Lower lobe of right lung (tissue), 2 donors: ENCODE results near the gene IL12RB1. TPM values are rescaled to one million over a fixed set of nuclear protein-coding genes. Genes with fewer than 3 reads are reported as not detected.

Experiments
- ATAC-seq, 2 donors: fragments of 200-7000 bp; cut with Tn5 transposase; one replicate each; pipeline ENCODE4 v1.9.1; 2020 to 2022; ENCODE audit warnings: mild to moderate bottlenecking in 2 of 2, moderate library complexity in 2 of 2
- DNase-seq: peaks from one replicate; pipeline ENCODE4 v3.0.0-alpha.2; 2020
- H3K27ac ChIP-seq: fragments of 200-600 bp; one replicate; pipeline ENCODE4 v1.8.0; 2022
- H3K27me3 ChIP-seq: fragments of 200-600 bp; one replicate; pipeline ENCODE4 v1.8.0; 2022; ENCODE audit warnings: low read depth
- H3K36me3 ChIP-seq: fragments of 200-600 bp; one replicate; pipeline ENCODE4 v1.8.0; 2022; ENCODE audit warnings: mild to moderate bottlenecking
- H3K4me1 ChIP-seq: fragments of 200-600 bp; one replicate; pipeline ENCODE4 v1.8.0; 2022
- H3K4me3 ChIP-seq: fragments of 200-600 bp; one replicate; pipeline ENCODE4 v1.8.0; 2022; ENCODE audit warnings: mild to moderate bottlenecking
- H3K9me3 ChIP-seq: fragments of 200-600 bp; one replicate; pipeline ENCODE4 v1.8.0; 2022
- CTCF ChIP-seq: fragments of 200-600 bp; IDR thresholded peaks from one replicate; pipeline ENCODE4 v1.8.0; 2022; ENCODE audit warnings: antibody characterized with exemption, mild to moderate bottlenecking
- intact Hi-C: fragments of 100-400 bp; cut with DNase I; formaldehyde crosslinking; loops from one replicate; pipeline ENCODE4 v1.11.0; 2022
- total RNA-seq: library from RNA; stranded (reverse); fragmentation: NEBNext Ultra II Directional; extraction: Animal tissue kit (Norgen Biotek cat#: 25700); gene quantifications from one replicate; pipeline ENCODE4 v1.2.1, GENCODE V29; 2021
- donor health status: DM: no; HTN: yes; CAD: no; lungs with severe emphysema.

The IL12RB1 gene
- total RNA-seq, 1 donor from 2014 or later, result 14.6 TPM

GRCh38 chr19:18017275-18018083 is 69.3 kb downstream of the IL12RB1 start:
- peak; percentile 17 to 22 for ATAC-seq
- H3K4me1 ChIP-seq, result peaks cover 91% of the 10 kb centered on the region

GRCh38 chr19:18016209-18016910 is 70.4 kb downstream of the IL12RB1 start:
- H3K27ac ChIP-seq, result peak overlapping the region; percentile 74
- DNase-seq (no peak), ATAC-seq (no peak)
- TF ChIP-seq CTCF, result no peak
- no peaks in the 10 kb centered on the region for H3K9me3 ChIP-seq
- intact Hi-C loops, result no loop called here
- H3K4me3 ChIP-seq, result no peak overlapping the region
- H3K27me3 ChIP-seq, result no peaks in the 10 kb centered on the region
- H3K36me3 ChIP-seq, result peaks cover 44% of the 10 kb centered on the region
- H3K4me1 ChIP-seq, result peaks cover 80% of the 10 kb centered on the region

More at GRCh38 chr19:18017275-18018083, 69.3 kb downstream of the IL12RB1 start:
- H3K9me3 ChIP-seq, result no peaks in the 10 kb centered on the region
- H3K27me3 ChIP-seq, result no peaks in the 10 kb centered on the region
- H3K27ac ChIP-seq, result peak overlapping the region; percentile 74
- H3K4me3 ChIP-seq, result no peak overlapping the region
- peaks cover 33% of the 10 kb centered on the region for H3K36me3 ChIP-seq
- no peak for TF ChIP-seq CTCF
- DNase-seq, result no peak
- intact Hi-C loops, result no loop called here

- no peak for TF ChIP-seq CTCF
- peaks cover 65% of the 10 kb centered on the region for H3K4me1 ChIP-seq
- intact Hi-C loops, result no loop called here
- peak overlapping the region; percentile 72 for H3K4me3 ChIP-seq
- H3K27ac ChIP-seq, result peak overlapping the region; percentile 33
- H3K36me3 ChIP-seq, result peaks cover 66% of the 10 kb centered on the region
- DNase-seq, result no peak
- H3K9me3 ChIP-seq, result no peaks in the 10 kb centered on the region
- no peak for ATAC-seq
- H3K27me3 ChIP-seq, result no peaks in the 10 kb centered on the region
These were observed 72.5 kb downstream of the IL12RB1 start for GRCh38 chr19:18014197-18014596.

GRCh38 chr19:18013210-18014111 is 73.3 kb downstream of the IL12RB1 start:
- Histone ChIP-seq H3K4me3 (peak overlapping the region; percentile 72), H3K27me3 (no peaks in the 10 kb centered on the region), H3K27ac (peak overlapping the region; percentile 33), H3K36me3 (peaks cover 70% of the 10 kb centered on the region), H3K4me1 (peaks cover 65% of the 10 kb centered on the region), H3K9me3 (no peaks in the 10 kb centered on the region)
- intact Hi-C loops, result no loop called here
- ATAC-seq, result no peak
- no peak for TF ChIP-seq CTCF
- DNase-seq, result no peak

- Histone ChIP-seq H3K9me3 (no peaks in the 10 kb centered on the region), H3K27me3 (no peaks in the 10 kb centered on the region), H3K4me3 (peak overlapping the region; percentile 72), H3K27ac (peak overlapping the region; percentile 86), H3K4me1 (peaks cover 48% of the 10 kb centered on the region), H3K36me3 (peaks cover 63% of the 10 kb centered on the region)
- intact Hi-C loops, result no loop called here
- no peak for DNase-seq
- no peak for ATAC-seq
- TF ChIP-seq CTCF, result no peak
These were observed 76.6 kb downstream of the IL12RB1 start for GRCh38 chr19:18010149-18010548.
